Skin of body (tissue), 2 donors: ENCODE results near the gene S1PR4. TPM values are rescaled to one million over a fixed set of nuclear protein-coding genes. Genes with fewer than 3 reads are reported as not detected.
"Not testable (repeated sequence)": the region's sequence is repeated elsewhere in the genome, so short reads cannot be mapped to it uniquely, and the experiment has no call there.

Experiments used
- DNase-seq: peaks from one replicate; lab custom pipeline; 2025; lab: John Stamatoyannopoulos, UW
- total RNA-seq: library from RNA; depleted of rRNA; stranded (reverse); fragments of >200 nt; gene quantifications from one replicate; pipeline ENCODE4 v1.2.3, GENCODE V29; 2014

S1PR4 gene
- total RNA-seq, 1 donor from 2014 or later: 1.9 TPM

DNA sequence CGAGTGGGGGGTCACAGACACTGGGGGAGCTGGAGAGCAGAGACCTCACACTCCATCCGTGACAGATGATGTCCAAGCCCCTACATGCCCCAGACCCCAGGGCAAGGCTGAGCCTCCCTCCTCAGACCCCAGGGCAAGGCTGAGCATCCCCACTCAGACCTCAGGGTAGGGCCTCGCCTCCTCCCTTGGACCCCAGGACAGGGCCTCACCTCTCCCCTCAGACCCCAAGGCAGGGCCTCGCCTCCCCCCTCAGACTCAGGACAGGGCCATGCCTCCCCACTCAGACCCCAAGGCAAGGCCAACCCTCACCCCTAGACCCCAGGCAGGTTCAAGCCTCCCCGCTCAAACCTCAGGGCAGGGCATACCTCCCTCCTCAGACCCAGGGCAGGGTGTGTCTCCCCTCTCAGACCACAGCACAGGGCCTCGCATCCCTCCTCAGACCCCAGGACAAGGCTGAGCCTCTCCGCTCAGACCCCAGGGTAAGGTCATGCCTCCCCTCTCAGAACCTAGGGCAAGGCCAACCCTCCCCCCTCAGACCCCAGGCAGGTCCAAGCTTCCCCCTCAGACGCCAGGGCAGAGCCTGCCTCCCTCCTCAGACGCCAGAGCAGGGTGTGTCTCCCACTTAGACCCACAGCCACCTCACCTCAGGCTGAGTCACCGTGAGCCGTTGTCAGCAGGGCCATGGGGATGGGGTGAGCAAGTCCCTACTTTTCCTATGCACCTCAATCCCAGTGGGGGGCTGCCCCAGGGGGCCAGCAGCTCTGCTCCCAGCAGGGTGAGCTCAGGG lies 1.7 kb upstream of the S1PR4 start:
- no peak for DNase-seq

DNA sequence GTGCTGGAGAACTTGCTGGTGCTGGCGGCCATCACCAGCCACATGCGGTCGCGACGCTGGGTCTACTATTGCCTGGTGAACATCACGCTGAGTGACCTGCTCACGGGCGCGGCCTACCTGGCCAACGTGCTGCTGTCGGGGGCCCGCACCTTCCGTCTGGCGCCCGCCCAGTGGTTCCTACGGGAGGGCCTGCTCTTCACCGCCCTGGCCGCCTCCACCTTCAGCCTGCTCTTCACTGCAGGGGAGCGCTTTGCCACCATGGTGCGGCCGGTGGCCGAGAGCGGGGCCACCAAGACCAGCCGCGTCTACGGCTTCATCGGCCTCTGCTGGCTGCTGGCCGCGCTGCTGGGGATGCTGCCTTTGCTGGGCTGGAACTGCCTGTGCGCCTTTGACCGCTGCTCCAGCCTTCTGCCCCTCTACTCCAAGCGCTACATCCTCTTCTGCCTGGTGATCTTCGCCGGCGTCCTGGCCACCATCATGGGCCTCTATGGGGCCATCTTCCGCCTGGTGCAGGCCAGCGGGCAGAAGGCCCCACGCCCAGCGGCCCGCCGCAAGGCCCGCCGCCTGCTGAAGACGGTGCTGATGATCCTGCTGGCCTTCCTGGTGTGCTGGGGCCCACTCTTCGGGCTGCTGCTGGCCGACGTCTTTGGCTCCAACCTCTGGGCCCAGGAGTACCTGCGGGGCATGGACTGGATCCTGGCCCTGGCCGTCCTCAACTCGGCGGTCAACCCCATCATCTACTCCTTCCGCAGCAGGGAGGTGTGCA lies 587 bp downstream of the S1PR4 start:
- DNase-seq: no peak

- DNase-seq: no peak
Measured at GRCh38 chr19:3179739-3180293, 1.2 kb downstream of the S1PR4 start.

DNA sequence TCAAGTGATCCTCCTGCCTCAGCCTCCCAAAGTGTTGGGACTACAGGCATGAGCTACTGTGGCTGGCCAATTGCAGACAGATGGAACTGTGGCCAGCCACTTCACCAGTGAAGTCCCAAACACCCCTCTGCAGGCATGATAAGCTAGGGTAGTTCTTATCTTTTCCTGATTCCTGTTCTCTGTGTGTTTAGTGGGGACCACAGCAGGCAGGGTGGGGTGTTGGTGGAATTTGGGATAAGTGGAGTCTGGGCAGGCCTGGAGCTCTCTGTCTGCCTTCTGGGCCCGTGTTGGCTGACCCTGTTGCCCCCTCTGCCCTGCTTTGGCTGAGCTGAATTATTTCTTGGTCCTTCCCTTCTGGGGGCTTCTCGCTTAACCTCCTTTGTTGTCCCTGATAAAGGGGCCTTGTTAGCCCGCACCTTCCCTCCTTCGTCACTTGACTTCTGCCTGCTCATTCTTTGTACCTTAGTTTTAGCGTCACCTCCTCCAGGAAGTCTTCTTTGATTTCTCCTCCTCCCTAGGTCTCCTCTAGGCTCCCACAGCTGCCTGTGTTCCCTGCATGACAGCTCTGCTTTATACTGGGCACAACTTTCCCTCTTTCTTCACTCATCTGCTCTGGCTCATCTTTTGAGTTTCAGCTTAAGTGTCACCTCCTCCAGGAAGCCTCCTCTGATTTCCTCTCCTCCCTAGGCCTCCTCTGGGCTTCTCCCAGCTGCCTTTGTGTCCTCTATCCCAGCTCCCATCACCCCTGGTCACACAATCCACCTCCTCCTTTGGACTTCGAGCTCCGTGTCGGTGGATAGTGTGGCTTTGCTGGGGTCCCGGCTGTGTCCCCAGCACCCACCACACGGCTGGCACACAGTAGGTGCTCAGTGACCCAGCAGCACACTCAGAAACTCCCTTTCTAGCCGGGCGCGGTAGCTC lies 5.4 kb downstream of the S1PR4 start:
- no peak for DNase-seq

DNA sequence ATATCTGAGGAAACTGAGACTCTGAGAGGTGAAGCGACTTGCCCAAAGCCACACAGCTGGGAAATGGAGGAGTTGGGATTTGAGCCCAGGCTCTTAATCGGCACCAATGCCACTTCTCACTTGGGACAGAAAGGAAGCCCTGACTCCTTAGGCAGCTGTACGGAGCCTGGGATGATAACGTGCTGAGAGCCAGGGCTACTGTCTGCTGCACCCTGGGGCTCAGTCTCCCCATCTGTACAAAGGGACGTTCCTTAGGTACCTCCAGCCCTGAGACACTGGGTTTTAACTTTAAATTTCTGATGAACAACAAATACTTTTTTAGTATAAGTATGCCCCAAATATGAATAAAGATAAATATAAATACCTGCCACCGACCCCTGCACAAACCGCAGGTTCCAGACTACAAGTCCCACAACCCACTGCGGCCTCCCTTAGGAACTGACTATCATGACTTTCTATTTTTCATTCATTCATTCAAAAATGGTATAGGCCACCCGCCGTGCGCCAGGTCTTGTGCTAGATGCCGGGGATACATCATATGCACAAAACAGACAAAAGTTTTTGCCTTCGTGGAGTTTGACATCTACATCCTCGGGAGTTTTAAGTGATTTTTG lies 6.4 kb downstream of the S1PR4 start:
- DNase-seq: no peak

GRCh38 chr19:3185461-3186159 lies 7.0 kb downstream of the S1PR4 start, which contains the start of gene NCLN:
NCLN (plus strand) TSS chr19:3185930; CDS start chr19:3186031, 101 bp downstream.
- DNase-seq: peak; percentile 98

- no peak for DNase-seq
Measured at GRCh38 chr19:3186160-3186688, 7.7 kb downstream of the S1PR4 start.

DNA sequence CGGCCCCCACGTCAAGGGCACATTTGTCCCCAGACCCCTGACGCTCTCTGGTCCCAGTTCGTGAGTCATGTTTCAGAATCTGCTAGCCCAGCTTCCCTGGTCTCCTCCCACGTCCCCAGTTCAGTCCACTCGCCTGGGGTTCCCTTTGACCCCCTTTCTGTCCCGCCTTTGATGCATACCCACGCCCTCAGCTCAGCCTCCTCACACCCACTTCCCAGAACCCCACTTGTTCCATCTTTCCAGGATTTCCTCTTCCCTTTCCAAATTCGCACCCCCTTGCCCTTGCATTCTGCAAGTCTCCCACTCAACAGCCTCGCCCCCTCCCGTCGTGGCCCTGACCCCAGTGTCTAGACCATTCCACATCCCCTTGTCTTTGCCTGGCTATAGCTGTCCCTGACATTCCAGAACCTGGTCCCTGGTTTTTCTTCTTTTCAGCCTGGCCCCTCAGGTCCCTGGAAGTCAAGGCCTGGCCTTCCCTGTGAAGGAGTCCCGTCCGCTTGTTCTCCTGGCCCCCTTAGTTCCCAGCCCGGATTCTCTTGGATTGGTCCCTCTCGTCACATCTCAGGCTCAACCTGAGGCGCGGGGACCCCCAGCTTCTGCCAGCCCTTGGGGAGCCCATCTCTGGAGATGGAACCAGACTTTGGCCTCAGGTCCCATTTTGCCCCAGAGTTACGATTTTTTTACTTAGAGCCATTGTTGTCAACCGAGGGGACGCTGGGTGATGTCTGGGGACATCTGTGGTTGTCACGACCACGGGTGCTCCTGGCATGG lies 8.5 kb downstream of the S1PR4 start:
- no peak for DNase-seq

DNA sequence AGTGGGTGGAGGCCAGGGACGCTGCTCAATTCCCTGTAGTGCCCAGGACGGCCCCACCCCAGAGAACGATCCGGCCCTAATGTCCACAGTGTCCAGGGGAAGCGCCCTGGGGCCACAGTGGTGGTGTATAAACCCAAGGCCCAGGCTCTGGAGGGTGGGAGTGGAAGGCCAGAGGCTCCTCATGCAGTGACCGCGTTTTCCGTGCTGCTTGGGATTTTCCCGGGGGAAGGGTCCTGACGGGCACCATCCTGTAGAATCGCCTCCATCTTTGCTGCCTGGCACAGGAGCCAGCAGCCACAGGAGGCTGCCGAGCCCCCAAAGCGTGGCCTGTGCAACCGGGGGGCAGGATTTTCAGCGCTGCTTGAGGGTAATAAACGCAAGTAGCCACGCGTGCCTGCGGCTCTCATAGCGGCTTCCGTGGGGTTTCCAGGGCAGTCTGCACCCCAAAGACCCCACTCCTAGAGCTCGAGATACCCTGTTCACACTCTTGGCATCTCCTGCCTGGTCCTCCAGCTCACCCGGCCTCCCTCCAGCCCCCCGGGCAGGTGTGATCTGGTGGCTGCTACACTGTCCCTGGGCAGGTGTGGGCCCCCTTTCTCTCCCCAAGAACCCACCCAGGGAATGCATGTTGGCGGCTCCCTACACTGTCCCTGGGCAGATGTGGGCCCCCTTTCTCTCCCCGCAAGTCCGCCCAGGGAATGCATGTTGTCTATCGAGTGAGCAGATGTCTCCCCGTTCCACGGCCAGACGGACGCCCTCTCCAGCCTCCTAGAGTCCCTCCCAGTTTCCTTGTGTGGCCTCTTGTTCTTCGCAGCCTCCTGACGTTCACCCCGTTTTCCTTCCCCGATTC lies 9.3 kb downstream of the S1PR4 start:
- no peak for DNase-seq

DNA sequence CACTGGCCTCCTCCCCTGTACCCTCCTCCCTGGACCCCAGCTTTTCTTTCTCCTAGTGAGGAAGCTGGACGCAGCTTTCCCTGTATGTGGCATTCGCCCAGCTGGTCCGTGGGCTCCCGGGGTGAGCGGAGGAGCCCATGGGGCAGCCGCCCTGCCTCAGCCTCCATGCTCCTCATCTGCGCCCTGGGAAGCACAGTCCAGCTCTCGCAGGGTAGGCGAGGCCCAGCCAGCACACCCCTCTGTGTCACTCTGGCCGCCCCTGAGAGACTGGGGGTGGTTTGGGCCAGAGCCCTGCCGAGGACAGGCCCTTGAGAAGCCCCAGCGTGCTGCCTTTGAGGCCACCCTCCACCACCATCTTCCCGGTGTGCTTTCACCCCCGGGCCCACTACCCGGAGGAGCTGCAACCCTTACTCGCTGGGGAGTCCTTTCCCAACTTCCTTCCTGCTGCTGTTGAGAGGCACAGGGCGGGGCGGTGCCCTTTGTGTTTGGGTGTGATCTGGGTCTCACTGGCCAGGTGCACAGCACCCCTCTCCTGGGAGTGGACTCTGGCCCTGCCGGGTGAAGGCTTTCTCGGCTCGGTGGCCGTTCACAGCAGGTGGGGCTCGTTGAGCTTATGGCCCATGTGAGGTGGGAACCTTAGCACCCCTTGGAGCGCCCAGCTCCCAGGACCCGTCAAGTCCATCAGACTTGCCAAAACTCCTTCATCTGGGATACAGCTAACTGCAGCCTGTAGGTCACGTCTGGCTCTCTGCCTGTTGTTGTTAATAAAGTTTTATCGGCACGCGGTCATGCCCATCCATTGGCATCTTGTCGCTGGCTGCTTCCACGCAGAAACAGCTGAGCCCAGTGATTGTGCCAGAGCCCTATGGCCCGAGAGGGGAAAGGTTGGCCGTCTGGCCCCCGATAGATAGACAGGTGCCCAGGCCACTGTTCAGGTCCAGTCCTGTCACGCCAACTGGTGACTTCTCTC lies 10.3 kb downstream of the S1PR4 start:
- no peak for DNase-seq

- DNase-seq: no peak
Measured at GRCh38 chr19:3189702-3190469, 11.3 kb downstream of the S1PR4 start.

DNA sequence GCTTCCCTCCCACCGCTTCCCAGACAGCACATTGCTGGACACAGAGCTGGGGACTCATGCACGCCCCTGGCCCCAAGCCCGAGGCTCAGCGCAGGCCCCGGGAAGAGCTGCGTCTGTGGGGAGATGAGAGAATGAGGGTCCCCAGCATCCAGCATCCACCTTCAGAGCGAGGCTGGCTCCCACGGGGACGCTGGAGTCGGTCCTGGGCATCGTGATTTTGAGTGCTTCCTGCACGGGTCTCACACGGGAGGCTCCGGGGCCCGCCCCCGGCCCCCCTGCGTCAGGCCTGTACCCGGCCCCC lies 11.9 kb downstream of the S1PR4 start:
- DNase-seq: no peak

DNA sequence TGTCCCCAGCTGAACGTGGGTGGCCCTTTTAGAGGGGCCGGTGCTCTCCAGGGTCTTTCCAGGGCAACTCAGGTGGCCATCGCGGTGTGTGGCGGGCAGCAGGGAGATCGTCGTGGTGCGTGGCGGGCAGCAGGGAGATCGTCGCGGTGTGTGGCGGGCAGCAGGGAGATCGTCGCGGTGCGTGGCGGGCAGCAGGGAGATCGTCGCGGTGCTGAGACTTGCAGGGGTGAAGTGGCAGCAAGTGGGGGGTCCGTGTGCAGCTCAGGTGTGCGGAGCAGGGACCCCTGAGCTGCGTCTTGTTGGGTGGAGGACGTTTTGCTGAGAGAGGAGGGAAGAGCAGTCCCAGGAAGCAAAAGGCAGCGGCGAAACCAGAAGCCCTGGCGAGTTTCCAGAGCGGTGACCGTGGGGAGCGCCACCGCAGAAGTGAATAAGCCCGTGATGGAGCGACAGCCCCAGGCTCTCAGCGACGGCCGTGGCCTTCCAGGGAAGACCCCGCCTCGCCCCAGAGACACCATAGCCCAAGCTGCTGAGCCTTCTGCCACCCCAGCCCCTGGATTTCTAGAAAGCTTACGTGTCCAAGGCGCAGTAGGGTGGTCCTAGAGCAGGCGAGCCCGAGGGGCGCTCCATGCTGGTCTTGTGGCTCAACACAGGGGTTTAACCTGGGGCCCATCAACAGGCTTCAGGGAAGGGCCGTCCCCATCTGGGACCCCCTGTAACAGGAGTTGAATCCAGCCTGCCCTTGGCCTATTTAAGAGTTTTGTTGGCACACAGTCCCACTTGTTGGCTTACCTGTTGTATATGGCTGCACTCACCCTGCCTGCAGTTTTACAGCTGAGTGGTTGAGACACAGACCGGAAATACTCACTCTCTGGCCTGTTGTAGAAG lies 12.6 kb downstream of the S1PR4 start:
- DNase-seq: no peak

DNA sequence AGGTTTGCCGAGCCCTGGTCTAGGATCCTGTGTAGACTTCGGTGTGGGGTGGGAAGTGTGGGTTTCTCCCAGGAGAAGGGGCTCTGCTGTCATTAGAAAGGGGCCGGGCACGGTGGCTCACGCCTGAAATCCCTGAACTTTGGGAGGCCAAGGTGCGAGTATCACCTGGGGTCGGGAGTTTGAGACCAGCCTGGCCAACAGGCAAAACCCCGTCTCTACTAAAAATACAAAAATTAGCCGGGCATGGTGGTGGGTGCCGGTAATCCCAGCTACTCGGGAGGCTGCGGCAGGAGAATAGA lies 13.2 kb downstream of the S1PR4 start:
- not testable (repeated sequence) for DNase-seq

- DNase-seq: no peak
Measured at GRCh38 chr19:3192228-3192635, 13.7 kb downstream of the S1PR4 start.

GRCh38 chr19:3192684-3193083 lies 14.1 kb downstream of the S1PR4 start:
- DNase-seq: no peak
